HG03108 (cell line): ENCODE measurements around the gene SPNS2.
"Not testable (repeated sequence)": the region's sequence is repeated elsewhere in the genome, so short reads cannot be mapped to it uniquely, and the experiment has no call there.

Source experiments
- ATAC-seq: cut with Tn5 transposase; IDR thresholded peaks from one replicate; pipeline ENCODE4 v1.9.1; 2021; ENCODE audit warnings: moderate library complexity; ENCODE audit not compliant: unreplicated experiment

SPNS2 gene

GRCh38 chr17:4562015-4562969 is 63.6 kb downstream of the SPNS2 start:
- no peak for ATAC-seq

GRCh38 chr17:4565209-4566141 is 66.8 kb downstream of the SPNS2 start:
- no peak for ATAC-seq

GRCh38 chr17:4566785-4567184 is 68.1 kb downstream of the SPNS2 start:
- no peak for ATAC-seq

- ATAC-seq = no peak
Measured at GRCh38 chr17:4569591-4569990, 70.9 kb downstream of the SPNS2 start.

- ATAC-seq = no peak
Measured at GRCh38 chr17:4572131-4572530, 73.5 kb downstream of the SPNS2 start.

GRCh38 chr17:4573115-4573514 is 74.4 kb downstream of the SPNS2 start:
- ATAC-seq = no peak

GRCh38 chr17:4573669-4574068 is 75.0 kb downstream of the SPNS2 start:
- no peak for ATAC-seq

- ATAC-seq = no peak
Measured at GRCh38 chr17:4574448-4575045, 75.9 kb downstream of the SPNS2 start.

GRCh38 chr17:4576161-4576558 is 77.5 kb downstream of the SPNS2 start:
- ATAC-seq = no peak

- no peak for ATAC-seq
Measured at GRCh38 chr17:4576729-4577322, 78.1 kb downstream of the SPNS2 start.

- ATAC-seq = no peak
Measured at GRCh38 chr17:4577386-4577993, 78.8 kb downstream of the SPNS2 start.

GRCh38 chr17:4578349-4578748 is 79.7 kb downstream of the SPNS2 start:
- not testable (repeated sequence) for ATAC-seq

GRCh38 chr17:4579678-4580077 is 81.0 kb downstream of the SPNS2 start:
- no peak for ATAC-seq

- no peak for ATAC-seq
Measured at GRCh38 chr17:4580291-4580690, 81.6 kb downstream of the SPNS2 start.

GRCh38 chr17:4582101-4582501 is 83.4 kb downstream of the SPNS2 start:
- ATAC-seq = no peak

GRCh38 chr17:4582691-4583090 is 84.0 kb downstream of the SPNS2 start:
- ATAC-seq = no peak

GRCh38 chr17:4583206-4583605 is 84.5 kb downstream of the SPNS2 start:
- no peak for ATAC-seq

GRCh38 chr17:4583782-4584100 is 85.1 kb downstream of the SPNS2 start:
- ATAC-seq = no peak

GRCh38 chr17:4584101-4584916 is 85.6 kb downstream of the SPNS2 start, which contains the start of gene SMTNL2:
SMTNL2 (plus strand) TSS chr17:4584529; CDS start chr17:4584606, 77 bp downstream.
- no peak for ATAC-seq
